HepG2 (cell line): Measurements from ENCODE around the gene MED15. TPM values are rescaled to one million over a fixed set of nuclear protein-coding genes. Genes with fewer than 3 reads are reported as not detected.

Source experiments
- ATAC-seq: fragments of 200-7000 bp; cut with Tn5 transposase; 3 replicates; pipeline ENCODE4 v1.9.1; 2020; ENCODE audit warnings: mild to moderate bottlenecking, moderate library complexity
- BruUV-seq: library from RNA; stranded (reverse); fragments of 400-500 nt; replicated peaks from 2 replicates; lab custom pipeline; 2021; lab: Mats Ljungman, UMichigan
- CTCF ChIA-PET: fragments of 300-600 bp; formaldehyde crosslinking; extraction: SDS; loops from one replicate; lab custom pipeline; 2021; ENCODE audit warnings: low total read pairs, inconsistent platforms, low intra/inter-chr PET ratio; lab: Yijun Ruan, JAX
- POLR2A ChIA-PET: fragments of 350-600 bp; sonication (Branson Sonifier 250); formaldehyde crosslinking; loops from one replicate; lab custom pipeline; 2020; ENCODE audit warnings: antibody characterized with exemption, inconsistent platforms; lab: Yijun Ruan, JAX
- DNase-seq: peaks from one replicate; pipeline ENCODE4 v3.0.0-alpha.2; 2015; ENCODE audit warnings: low spot score
- FAIRE-seq: peaks from 3 replicates; lab custom pipeline; 2011; peaks lifted over from hg19 to GRCh38; lab: Jason Lieb, UNC
- H2AFZ ChIP-seq: one replicate; pipeline ENCODE4 v1.6.1; 2011; ENCODE audit warnings: low read length, inconsistent platforms
- H3K27ac ChIP-seq: fragments of 300-600 bp; 3 replicates; pipeline ENCODE4 v1.8.0; 2011; ENCODE audit warnings: mixed run types, mild to moderate bottlenecking, mixed read lengths, low read length, inconsistent platforms; ENCODE audit not compliant: insufficient read depth; ENCODE audit errors: extremely low read length
- H3K27me3 ChIP-seq, 2 experiments: fragments of 200-600 bp in 1 of 2; 2 replicates in 1 of 2; 3 replicates in 1 of 2; pipeline versions ENCODE4 v1.6.0 to v1.8.0; 2011; ENCODE audit warnings: low read length in 2 of 2, mild to moderate bottlenecking in 2 of 2, moderate library complexity in 2 of 2, inconsistent platforms in 1 of 2; ENCODE audit not compliant: insufficient read depth in 2 of 2, control insufficient read depth in 1 of 2
- H3K36me3 ChIP-seq, 2 experiments: fragments of 200-600 bp in 1 of 2; replicated peaks in 1 of 2; 2 replicates in 1 of 2; 3 replicates in 1 of 2; pipeline versions ENCODE4 v1.5.1 to v1.8.0; 2011; ENCODE audit warnings: low read length in 2 of 2, inconsistent platforms in 1 of 2; ENCODE audit not compliant: insufficient read depth in 2 of 2, control insufficient read depth in 1 of 2
- H3K4me1 ChIP-seq: 2 replicates; pipeline ENCODE4 v1.5.1; 2012; ENCODE audit warnings: low read length, inconsistent platforms; ENCODE audit not compliant: insufficient read depth
- H3K4me2 ChIP-seq: 2 replicates; pipeline ENCODE4 v1.6.0; 2011; ENCODE audit warnings: low read depth, low read length, inconsistent platforms
- H3K4me3 ChIP-seq, 3 experiments: fragments of 200-600 bp in 1 of 3; sonication (generic), shearing (Covaris generic) in 1 of 3; replicated peaks in 1 of 3; 2 replicates each; pipeline ENCODE4 v1.5.1; 2011 to 2016; ENCODE audit warnings: low read length in 3 of 3, inconsistent platforms in 2 of 3, low read depth in 2 of 3, mild to moderate bottlenecking in 2 of 3, control low read depth in 1 of 3, mixed read lengths in 1 of 3; ENCODE audit not compliant: insufficient read depth in 1 of 3
- H3K79me2 ChIP-seq: one replicate; pipeline ENCODE4 v1.6.1; 2011; ENCODE audit warnings: low read length, inconsistent platforms; ENCODE audit not compliant: insufficient read depth
- H3K9ac ChIP-seq: 2 replicates; pipeline ENCODE4 v1.6.0; 2011; ENCODE audit warnings: mild to moderate bottlenecking, low read depth, low read length, inconsistent platforms; ENCODE audit not compliant: insufficient read depth
- H3K9me3 ChIP-seq: 2 replicates; pipeline ENCODE4 v1.5.1; 2012; ENCODE audit warnings: mild to moderate bottlenecking, low read length
- H4K20me1 ChIP-seq: 2 replicates; pipeline ENCODE4 v1.6.0; 2011; ENCODE audit warnings: inconsistent platforms, mild to moderate bottlenecking, low read length, moderate library complexity; ENCODE audit not compliant: insufficient read depth
- BRD4 ChIP-seq: sonication (generic); formaldehyde crosslinking; IDR thresholded peaks from 2 replicates; pipeline ENCODE4 v1.4.0; 2020; ENCODE audit warnings: missing genetic modification reagents
- CEBPB ChIP-seq: IDR thresholded peaks from 2 replicates; pipeline ENCODE4 v1.6.1; 2011; ENCODE audit warnings: low read depth, low read length, improper control_type of control experiment, borderline replicate concordance
- CREB1 ChIP-seq, 2 experiments: fragments of 450-650 bp in 1 of 2; IDR thresholded peaks; 2 replicates each; pipeline ENCODE4 v1.6.1; 2016 to 2017; ENCODE audit warnings: control low read depth in 1 of 2, mild to moderate bottlenecking in 1 of 2, missing compliant biosample characterization in 1 of 2, missing genetic modification characterization in 1 of 2
- MEIS2 ChIP-seq: sonication (generic); formaldehyde crosslinking; IDR thresholded peaks from 2 replicates; pipeline ENCODE4 v1.9.0; 2021; ENCODE audit warnings: mild to moderate bottlenecking, missing genetic modification reagents
- XBP1 ChIP-seq: sonication (generic); formaldehyde crosslinking; IDR thresholded peaks from 2 replicates; pipeline ENCODE4 v1.5.0; 2020; ENCODE audit warnings: missing genetic modification reagents
- ZBTB34 ChIP-seq: sonication (generic); formaldehyde crosslinking; IDR thresholded peaks from 2 replicates; pipeline ENCODE4 v1.8.0; 2022; ENCODE audit warnings: mild to moderate bottlenecking, missing genetic modification reagents
- ZBTB42 ChIP-seq: sonication (generic); formaldehyde crosslinking; IDR thresholded peaks from 2 replicates; pipeline ENCODE4 v1.5.0; 2020; ENCODE audit warnings: mild to moderate bottlenecking, missing genetic modification reagents
- ZNF253 ChIP-seq: sonication (generic); formaldehyde crosslinking; IDR thresholded peaks from 2 replicates; pipeline ENCODE4 v1.8.0; 2022; ENCODE audit warnings: mild to moderate bottlenecking, missing genetic modification reagents, borderline replicate concordance
- ZNF326 ChIP-seq: sonication (generic); formaldehyde crosslinking; IDR thresholded peaks from 2 replicates; pipeline ENCODE4 v1.4.0; 2020; ENCODE audit warnings: missing genetic modification reagents, borderline replicate concordance
- ZNF367 ChIP-seq: sonication (generic); formaldehyde crosslinking; IDR thresholded peaks from 2 replicates; pipeline ENCODE4 v1.4.0; 2020; ENCODE audit warnings: missing genetic modification reagents, borderline replicate concordance
- ZNF549 ChIP-seq: sonication (generic); formaldehyde crosslinking; IDR thresholded peaks from 2 replicates; pipeline ENCODE4 v1.5.0; 2020; ENCODE audit warnings: missing genetic modification reagents
- ZNF556 ChIP-seq: sonication (generic); formaldehyde crosslinking; IDR thresholded peaks from 2 replicates; pipeline ENCODE4 v1.4.0; 2020; ENCODE audit warnings: mild to moderate bottlenecking, missing genetic modification reagents, borderline replicate concordance
- WGBS: methylation state at CpG from one replicate; pipeline ENCODE4 v1.1.6; 2017; ENCODE audit warnings: low lambda C conversion rate; 5-methylcytosine and 5-hydroxymethylcytosine counted together
- in situ Hi-C: cut with HindIII; loops from 2 replicates; pipeline ENCODE4 v1.10.0; 2017; ENCODE audit warnings: low pct_unique_long_range_greater_than_20kb; ENCODE audit not compliant: extremely low pct_ligation_motif_present
- intact Hi-C: fragments of 100-400 bp; cut with micrococcal nuclease; formaldehyde crosslinking; loops from one replicate; pipeline ENCODE4 v1.10.0; 2022; ENCODE audit not compliant: unreplicated experiment
- polyA plus RNA-seq, 8 experiments: library from polyadenylated mRNA; depleted of rRNA in 3 of 8; stranded (reverse) in 7 of 8; unstranded in 1 of 8; fragments of >200 nt; fragmentation: Illumina TruSeq in 4 of 8; extraction: Trizol in 4 of 8; gene quantifications; 2 replicates each; pipeline versions ENCODE4 v1.2.1 to v1.2.3, GENCODE V29; 2011 to 2016; ENCODE audit warnings: low read depth in 4 of 8, missing spikeins in 1 of 8, mixed read lengths in 1 of 8; ENCODE audit not compliant: insufficient read depth in 1 of 8
- total RNA-seq, 5 experiments: library from RNA; depleted of rRNA; stranded (reverse); fragments of >200 nt; fragmentation: Illumina TruSeq; extraction: Trizol; gene quantifications; 2 replicates each; pipeline ENCODE4 v1.2.3, GENCODE V29; 2016; ENCODE audit warnings: low read depth in 1 of 5

The MED15 gene
- total and polyA plus RNA-seq, 2 of the 13 experiments (the other 11 are each of a cell fraction or from before 2014, with no cell fraction given), result 14.3 to 27.0 TPM

GRCh38 chr22:20490941-20491307 lies 16.5 kb upstream of the MED15 start:
- H2AFZ ChIP-seq, result no peak overlapping the region
- DNase-seq (no peak), FAIRE-seq (no peak), ATAC-seq (no peak)
- H3K27me3 ChIP-seq, result no peaks in the 10 kb centered on the region; a peak in 1 of 5 replicates
- peaks cover 19% of the 10 kb centered on the region for H3K79me2 ChIP-seq
- H3K27ac ChIP-seq, result no peak overlapping the region
- H4K20me1 ChIP-seq, result no peaks in the 10 kb centered on the region
- H3K4me2 ChIP-seq, result no peak overlapping the region
- ChIA-PET CTCF (no interaction called here), POLR2A (no interaction called here)
- no peak for TF ChIP-seq MEIS2 (CRISPR knock-in tag)
- TF ChIP-seq ZNF556 (CRISPR knock-in tag), result no peak
- no peak for TF ChIP-seq ZBTB42 (CRISPR knock-in tag)
- TF ChIP-seq ZNF549 (CRISPR knock-in tag), result no peak
- TF ChIP-seq ZNF253, result no peak
- TF ChIP-seq XBP1 (CRISPR knock-in tag), result no peak
- no peak for TF ChIP-seq ZNF367
- no peak for TF ChIP-seq BRD4 (CRISPR knock-in tag)
- no peak for TF ChIP-seq CREB1 (IDR thresholded peaks at IDR 0.05)
- no peak for TF ChIP-seq CREB1 (CRISPR knock-in tag; IDR thresholded peaks at IDR 0.05)
- no peak for TF ChIP-seq ZNF326 (CRISPR knock-in tag)
- in situ Hi-C loops, result no loop called here
- no peaks in the 10 kb centered on the region for H3K9me3 ChIP-seq
- H3K4me3 ChIP-seq, result no peak overlapping the region
- whole genome bisulfite sequencing, result 100% methylated on average over 1 of the region's 1 CpG
- H3K9ac ChIP-seq, result no peak overlapping the region
- no TSS peak for BruUV-seq
- peaks cover 2 to 5% of the 10 kb centered on the region in 2 experiments; a peak in 3 of 5 replicates for H3K36me3 ChIP-seq
- intact Hi-C loops, result loop anchor here (10.0 kb wide), 1 partner anchor 66 kb away; no protein-coding TSS in a partner anchor
- peaks cover 22% of the 10 kb centered on the region for H3K4me1 ChIP-seq

GRCh38 chr22:20491346-20491745 lies 16.1 kb upstream of the MED15 start:
- BruUV-seq, result no TSS peak
- intact Hi-C loops, result loop anchor here (10.0 kb wide), 1 partner anchor 67 kb away; no protein-coding TSS in a partner anchor
- H3K36me3 ChIP-seq, result peaks cover 2 to 5% of the 10 kb centered on the region in 2 experiments; a peak in 3 of 5 replicates
- peaks cover 27% of the 10 kb centered on the region for H3K4me1 ChIP-seq
- H3K79me2 ChIP-seq, result peaks cover 22% of the 10 kb centered on the region
- no peaks in the 10 kb centered on the region; a peak in 1 of 5 replicates for H3K27me3 ChIP-seq
- no peaks in the 10 kb centered on the region for H4K20me1 ChIP-seq
- DNase-seq, result no peak
- POLR2A ChIA-PET, result no interaction called here
- CTCF ChIA-PET, result no interaction called here
- no peak overlapping the region for H3K4me3 ChIP-seq
- TF ChIP-seq CEBPB, result peak; percentile 38
- TF ChIP-seq ZBTB34 (CRISPR knock-in tag), result no peak
- H3K9ac ChIP-seq, result no peak overlapping the region
- no peak for FAIRE-seq
- no peaks in the 10 kb centered on the region for H3K9me3 ChIP-seq
- no peak overlapping the region for H3K27ac ChIP-seq
- H2AFZ ChIP-seq, result no peak overlapping the region
- in situ Hi-C loops, result no loop called here
- no peak overlapping the region for H3K4me2 ChIP-seq
- 96% methylated on average over 2 of the region's 2 CpGs for WGBS
- ATAC-seq, result no peak
